ENCODE results near the gene CLDND1. TPM values are rescaled to one million over a fixed set of nuclear protein-coding genes. Genes with fewer than 3 reads are reported as not detected.

The CLDND1 gene
- total RNA-seq, 1 donor from 2014 or later: 90.9 TPM

DNA sequence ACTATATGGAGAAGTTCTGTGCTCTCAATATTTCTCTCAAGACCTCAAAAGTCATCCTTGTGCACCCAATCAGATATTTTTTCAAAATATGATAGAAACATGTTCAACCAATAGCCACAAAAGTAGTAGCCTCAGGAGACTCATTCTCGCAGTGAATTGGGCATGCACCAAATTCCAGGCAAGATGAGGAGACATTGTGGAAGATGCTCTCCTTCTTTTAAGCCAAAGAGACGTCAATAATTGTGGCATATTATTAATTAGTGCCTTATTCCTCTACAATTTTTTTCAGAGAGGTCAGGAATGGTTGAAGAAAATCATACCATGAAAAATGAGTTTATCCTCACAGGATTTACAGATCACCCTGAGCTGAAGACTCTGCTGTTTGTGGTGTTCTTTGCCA, 25.3 kb downstream of the CLDND1 start, which contains the start of gene OR5K2:
Gene OR5K2, plus strand, starts transcription at position 301 of the 400 bp plus-strand sequence. Its CDS starts 0 bp downstream, at position 301.
- Histone ChIP-seq H3K27me3 (no peaks in the 10 kb centered on the region), H3K36me3 (no peaks in the 10 kb centered on the region), H3K4me3 (no peak within 1 kb of the TSS), H3K4me1 (no peaks in the 10 kb centered on the region), H3K9me3 (no peaks in the 10 kb centered on the region), H3K27ac (no peak within 1 kb of the TSS)
- intact Hi-C loops (cut with DNase I): no loop called here
- DNase-seq (no peak), ATAC-seq (no peak)
- TF ChIP-seq, protein P1, sequence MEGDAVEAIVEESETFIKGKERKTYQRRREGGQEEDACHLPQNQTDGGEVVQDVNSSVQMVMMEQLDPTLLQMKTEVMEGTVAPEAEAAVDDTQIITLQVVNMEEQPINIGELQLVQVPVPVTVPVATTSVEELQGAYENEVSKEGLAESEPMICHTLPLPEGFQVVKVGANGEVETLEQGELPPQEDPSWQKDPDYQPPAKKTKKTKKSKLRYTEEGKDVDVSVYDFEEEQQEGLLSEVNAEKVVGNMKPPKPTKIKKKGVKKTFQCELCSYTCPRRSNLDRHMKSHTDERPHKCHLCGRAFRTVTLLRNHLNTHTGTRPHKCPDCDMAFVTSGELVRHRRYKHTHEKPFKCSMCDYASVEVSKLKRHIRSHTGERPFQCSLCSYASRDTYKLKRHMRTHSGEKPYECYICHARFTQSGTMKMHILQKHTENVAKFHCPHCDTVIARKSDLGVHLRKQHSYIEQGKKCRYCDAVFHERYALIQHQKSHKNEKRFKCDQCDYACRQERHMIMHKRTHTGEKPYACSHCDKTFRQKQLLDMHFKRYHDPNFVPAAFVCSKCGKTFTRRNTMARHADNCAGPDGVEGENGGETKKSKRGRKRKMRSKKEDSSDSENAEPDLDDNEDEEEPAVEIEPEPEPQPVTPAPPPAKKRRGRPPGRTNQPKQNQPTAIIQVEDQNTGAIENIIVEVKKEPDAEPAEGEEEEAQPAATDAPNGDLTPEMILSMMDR (IDR thresholded peaks at IDR 0.05): no peak

DNA sequence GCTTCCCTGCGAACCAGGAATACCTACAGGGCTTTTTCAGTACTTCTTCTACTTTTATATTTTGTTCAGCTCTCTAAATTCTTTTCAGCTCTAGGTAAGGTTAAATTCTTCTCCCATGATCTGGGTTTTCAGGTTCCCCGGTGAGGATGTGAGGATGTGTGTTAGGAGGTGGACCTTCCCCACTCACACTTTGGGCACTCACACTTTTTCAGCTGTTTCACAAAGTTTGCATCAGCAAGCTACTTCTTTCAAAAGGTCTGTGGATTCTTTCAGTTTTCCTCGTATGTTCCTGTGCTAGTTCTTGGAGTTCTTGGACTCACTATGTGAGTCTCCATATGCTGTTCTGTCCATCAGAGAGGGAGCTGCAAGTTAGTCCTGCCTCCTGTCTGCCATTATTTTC, 39.1 kb downstream of the CLDND1 start:
- H3K4me1 ChIP-seq: no peaks in the 10 kb centered on the region
- intact Hi-C loops (cut with DNase I): no loop called here
- H3K27ac ChIP-seq: no peak overlapping the region
- no peaks in the 10 kb centered on the region for H3K36me3 ChIP-seq
- DNase-seq: no peak
- H3K27me3 ChIP-seq: no peaks in the 10 kb centered on the region
- ATAC-seq: no peak
- no peak overlapping the region for H3K4me3 ChIP-seq
- H3K9me3 ChIP-seq: no peaks in the 10 kb centered on the region
- TF ChIP-seq, protein P1 (IDR thresholded peaks at IDR 0.05): no peak

DNA sequence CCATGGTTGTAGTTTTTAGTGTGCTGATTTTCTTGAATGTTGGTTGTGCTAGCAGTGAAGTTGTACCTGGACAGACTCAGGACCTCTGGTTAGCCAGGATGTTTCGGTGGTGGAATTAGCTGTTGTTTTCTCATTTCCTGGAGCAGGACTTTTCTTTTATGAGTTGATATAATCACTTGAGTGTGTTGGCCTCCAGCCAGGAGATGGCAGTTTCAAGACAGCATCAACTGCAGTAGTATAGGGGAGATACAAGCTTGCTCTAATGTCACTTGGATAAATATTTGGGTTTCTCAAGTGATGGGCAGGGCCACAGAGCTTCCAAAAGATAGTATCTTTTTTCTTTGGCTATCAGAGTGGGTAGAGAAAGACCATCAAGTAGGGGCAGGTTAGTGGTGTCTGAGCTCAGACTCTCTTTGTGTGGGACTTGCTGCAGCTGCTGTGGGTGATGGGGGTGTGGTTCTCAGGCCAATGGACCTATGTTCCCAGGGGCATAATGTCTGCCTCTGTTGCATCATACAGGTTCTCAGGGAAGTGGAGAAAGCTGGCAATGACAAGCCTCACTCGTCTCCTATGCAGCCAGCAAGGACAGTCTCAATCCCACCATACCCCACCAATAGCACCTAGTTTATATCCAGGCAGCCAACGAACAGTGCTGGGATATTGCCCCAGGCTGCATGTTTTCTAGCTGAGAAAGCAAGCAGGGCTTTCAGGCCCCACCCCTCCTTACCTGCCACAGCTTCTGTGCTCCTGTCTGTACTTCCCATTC, 39.8 kb downstream of the CLDND1 start:
- H3K4me1 ChIP-seq: no peaks in the 10 kb centered on the region
- ATAC-seq: no peak
- no peaks in the 10 kb centered on the region for H3K36me3 ChIP-seq
- no peak overlapping the region for H3K27ac ChIP-seq
- no peak overlapping the region for H3K4me3 ChIP-seq
- no peak for DNase-seq
- TF ChIP-seq, protein P1 (IDR thresholded peaks at IDR 0.05): no peak
- H3K27me3 ChIP-seq: no peaks in the 10 kb centered on the region
- intact Hi-C loops (cut with DNase I): no loop called here
- H3K9me3 ChIP-seq: no peaks in the 10 kb centered on the region

Other genes starting within 250 kb of the CLDND1 start
- not detected for gene OR5H2, start 240.4 kb downstream of the CLDND1 start, total RNA-seq
- not detected for gene OR5K4, start 169.0 kb downstream of the CLDND1 start, total RNA-seq
- not detected for gene OR5K3, start 132.2 kb downstream of the CLDND1 start, total RNA-seq
- not detected for gene OR5K1, start 59.7 kb downstream of the CLDND1 start, total RNA-seq
- not detected for gene OR5K2, start 25.2 kb downstream of the CLDND1 start, total RNA-seq
- 2.5 TPM for gene GPR15, start 9.1 kb upstream of the CLDND1 start, total RNA-seq
- gene CPOX, start 70.7 kb upstream of the CLDND1 start, total RNA-seq: 15.8 TPM
- 29.4 TPM for gene ST3GAL6, start 240.4 kb upstream of the CLDND1 start, total RNA-seq